ENCODE data around the gene RAB13. TPM values are rescaled to one million over a fixed set of nuclear protein-coding genes. Genes with fewer than 3 reads are reported as not detected.

Gene RAB13
- total and polyA plus RNA-seq, 2 of the 13 experiments (the other 11 are each of a cell fraction or from before 2014, with no cell fraction given): 15.9 to 24.7 TPM

DNA sequence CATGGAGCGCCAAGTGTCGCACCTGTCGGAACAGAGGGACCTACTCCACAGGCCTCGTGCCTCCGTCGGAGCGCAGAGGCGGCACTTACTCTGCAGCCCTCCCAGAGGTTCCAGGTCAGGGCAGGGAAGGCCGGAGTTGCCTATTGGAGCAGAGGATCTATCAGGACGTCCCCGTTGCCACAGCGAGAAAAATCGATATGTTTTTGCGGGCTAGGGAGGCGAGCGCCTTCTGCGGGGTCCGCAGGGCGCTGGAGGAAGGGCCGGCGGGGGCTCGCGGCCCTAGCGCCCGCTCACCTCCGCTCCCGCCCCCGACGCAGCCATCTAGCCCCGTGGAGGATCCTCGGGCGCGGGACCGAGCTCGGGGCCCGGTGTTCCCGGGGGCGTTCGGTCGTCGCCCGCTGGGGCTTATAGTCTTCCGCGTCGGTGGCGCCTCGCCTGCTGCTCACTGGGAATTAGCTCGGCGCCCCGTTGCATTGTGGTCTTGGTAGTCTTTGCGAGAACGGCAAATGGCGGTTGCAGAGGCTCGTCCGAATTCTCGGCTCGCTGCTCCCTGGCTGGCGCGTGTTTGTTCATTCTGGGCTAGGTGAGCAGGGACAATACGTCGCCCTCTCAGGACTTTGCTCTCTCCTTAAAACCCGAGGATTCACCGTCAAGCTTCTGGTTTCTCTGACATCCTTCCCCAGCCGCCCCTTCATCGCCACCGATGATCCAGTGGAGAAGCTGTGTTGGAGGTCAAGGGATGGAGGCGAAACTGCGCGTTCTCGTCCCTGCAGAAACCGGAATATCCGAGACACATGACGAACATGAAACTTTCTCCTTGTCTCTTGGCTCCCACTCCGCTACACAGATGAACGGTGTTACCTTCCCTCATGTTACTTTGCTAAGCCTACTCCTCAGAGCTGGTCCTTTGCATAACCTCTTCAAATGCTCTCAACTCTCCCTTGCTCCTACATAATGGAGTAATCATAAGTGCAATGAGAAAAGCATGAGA lies 8.6 kb downstream of the RAB13 start, which contains the start of gene JTB (continued):
- TF ChIP-seq, protein P1, sequence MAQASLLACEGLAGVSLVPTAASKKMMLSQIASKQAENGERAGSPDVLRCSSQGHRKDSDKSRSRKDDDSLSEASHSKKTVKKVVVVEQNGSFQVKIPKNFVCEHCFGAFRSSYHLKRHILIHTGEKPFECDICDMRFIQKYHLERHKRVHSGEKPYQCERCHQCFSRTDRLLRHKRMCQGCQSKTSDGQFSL (CRISPR knock-in tag; IDR thresholded peaks at IDR 0.05): peak; percentile 80; the same call in 1 of the 2 replicates
- TF ChIP-seq, protein P2, sequence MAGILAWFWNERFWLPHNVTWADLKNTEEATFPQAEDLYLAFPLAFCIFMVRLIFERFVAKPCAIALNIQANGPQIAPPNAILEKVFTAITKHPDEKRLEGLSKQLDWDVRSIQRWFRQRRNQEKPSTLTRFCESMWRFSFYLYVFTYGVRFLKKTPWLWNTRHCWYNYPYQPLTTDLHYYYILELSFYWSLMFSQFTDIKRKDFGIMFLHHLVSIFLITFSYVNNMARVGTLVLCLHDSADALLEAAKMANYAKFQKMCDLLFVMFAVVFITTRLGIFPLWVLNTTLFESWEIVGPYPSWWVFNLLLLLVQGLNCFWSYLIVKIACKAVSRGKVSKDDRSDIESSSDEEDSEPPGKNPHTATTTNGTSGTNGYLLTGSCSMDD (CRISPR knock-in tag; IDR thresholded peaks at IDR 0.05): no peak
- TF ChIP-seq ZNF460 (CRISPR knock-in tag; IDR thresholded peaks at IDR 0.05; ENCODE audit: borderline replicate concordance): no peak
- peak; percentile 95 for TF ChIP-seq CHCHD3 (CRISPR knock-in tag; IDR thresholded peaks at IDR 0.05)
- TF ChIP-seq NFE2L2 (IDR thresholded peaks at IDR 0.05; ENCODE audit: low read length): no peak
- TF ChIP-seq, protein P3, sequence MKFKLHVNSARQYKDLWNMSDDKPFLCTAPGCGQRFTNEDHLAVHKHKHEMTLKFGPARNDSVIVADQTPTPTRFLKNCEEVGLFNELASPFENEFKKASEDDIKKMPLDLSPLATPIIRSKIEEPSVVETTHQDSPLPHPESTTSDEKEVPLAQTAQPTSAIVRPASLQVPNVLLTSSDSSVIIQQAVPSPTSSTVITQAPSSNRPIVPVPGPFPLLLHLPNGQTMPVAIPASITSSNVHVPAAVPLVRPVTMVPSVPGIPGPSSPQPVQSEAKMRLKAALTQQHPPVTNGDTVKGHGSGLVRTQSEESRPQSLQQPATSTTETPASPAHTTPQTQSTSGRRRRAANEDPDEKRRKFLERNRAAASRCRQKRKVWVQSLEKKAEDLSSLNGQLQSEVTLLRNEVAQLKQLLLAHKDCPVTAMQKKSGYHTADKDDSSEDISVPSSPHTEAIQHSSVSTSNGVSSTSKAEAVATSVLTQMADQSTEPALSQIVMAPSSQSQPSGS (CRISPR knock-in tag; IDR thresholded peaks at IDR 0.05): no peak
- TF ChIP-seq NCOR1 (IDR thresholded peaks at IDR 0.05; ENCODE audit: borderline replicate concordance, low read length): peak; percentile 48; the same call in 1 of the 2 replicates
- no peak for TF ChIP-seq TEAD3 (CRISPR knock-in tag; optimal IDR thresholded peaks at IDR 0.05; ENCODE audit: borderline replicate concordance)
- no peak; the same call in 1 of the 2 replicates for TF ChIP-seq GZF1 (CRISPR knock-in tag; IDR thresholded peaks at IDR 0.05)
- TF ChIP-seq, protein P4, sequence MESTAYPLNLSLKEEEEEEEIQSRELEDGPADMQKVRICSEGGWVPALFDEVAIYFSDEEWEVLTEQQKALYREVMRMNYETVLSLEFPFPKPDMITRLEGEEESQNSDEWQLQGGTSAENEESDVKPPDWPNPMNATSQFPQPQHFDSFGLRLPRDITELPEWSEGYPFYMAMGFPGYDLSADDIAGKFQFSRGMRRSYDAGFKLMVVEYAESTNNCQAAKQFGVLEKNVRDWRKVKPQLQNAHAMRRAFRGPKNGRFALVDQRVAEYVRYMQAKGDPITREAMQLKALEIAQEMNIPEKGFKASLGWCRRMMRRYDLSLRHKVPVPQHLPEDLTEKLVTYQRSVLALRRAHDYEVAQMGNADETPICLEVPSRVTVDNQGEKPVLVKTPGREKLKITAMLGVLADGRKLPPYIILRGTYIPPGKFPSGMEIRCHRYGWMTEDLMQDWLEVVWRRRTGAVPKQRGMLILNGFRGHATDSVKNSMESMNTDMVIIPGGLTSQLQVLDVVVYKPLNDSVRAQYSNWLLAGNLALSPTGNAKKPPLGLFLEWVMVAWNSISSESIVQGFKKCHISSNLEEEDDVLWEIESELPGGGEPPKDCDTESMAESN (CRISPR knock-in tag; conservative IDR thresholded peaks at IDR 0.05): peak; percentile 87
- TF ChIP-seq ZNF441 (CRISPR knock-in tag; IDR thresholded peaks at IDR 0.05; ENCODE audit: borderline replicate concordance): 0 out of 2 replicates have a peak, but pooled peaks have one; percentile 35
- TF ChIP-seq MAFK (conservative IDR thresholded peaks at IDR 0.05 in 1 of 2, IDR thresholded peaks at IDR 0.05 in 1 of 2; ENCODE audit: low read length in 2 of 2): no peak
- TF ChIP-seq ZNF331 (CRISPR knock-in tag; IDR thresholded peaks at IDR 0.05): no peak
- TF ChIP-seq RARG (CRISPR knock-in tag; IDR thresholded peaks at IDR 0.05; ENCODE audit: low read depth): no peak
- TF ChIP-seq, protein P5, sequence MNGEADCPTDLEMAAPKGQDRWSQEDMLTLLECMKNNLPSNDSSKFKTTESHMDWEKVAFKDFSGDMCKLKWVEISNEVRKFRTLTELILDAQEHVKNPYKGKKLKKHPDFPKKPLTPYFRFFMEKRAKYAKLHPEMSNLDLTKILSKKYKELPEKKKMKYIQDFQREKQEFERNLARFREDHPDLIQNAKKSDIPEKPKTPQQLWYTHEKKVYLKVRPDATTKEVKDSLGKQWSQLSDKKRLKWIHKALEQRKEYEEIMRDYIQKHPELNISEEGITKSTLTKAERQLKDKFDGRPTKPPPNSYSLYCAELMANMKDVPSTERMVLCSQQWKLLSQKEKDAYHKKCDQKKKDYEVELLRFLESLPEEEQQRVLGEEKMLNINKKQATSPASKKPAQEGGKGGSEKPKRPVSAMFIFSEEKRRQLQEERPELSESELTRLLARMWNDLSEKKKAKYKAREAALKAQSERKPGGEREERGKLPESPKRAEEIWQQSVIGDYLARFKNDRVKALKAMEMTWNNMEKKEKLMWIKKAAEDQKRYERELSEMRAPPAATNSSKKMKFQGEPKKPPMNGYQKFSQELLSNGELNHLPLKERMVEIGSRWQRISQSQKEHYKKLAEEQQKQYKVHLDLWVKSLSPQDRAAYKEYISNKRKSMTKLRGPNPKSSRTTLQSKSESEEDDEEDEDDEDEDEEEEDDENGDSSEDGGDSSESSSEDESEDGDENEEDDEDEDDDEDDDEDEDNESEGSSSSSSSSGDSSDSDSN (CRISPR knock-in tag; IDR thresholded peaks at IDR 0.05): peak; percentile 86; the same call in 1 of the 2 replicates
- TF ChIP-seq ONECUT2 (CRISPR knock-in tag; IDR thresholded peaks at IDR 0.05): peak; percentile 99
- TF ChIP-seq GLI4 (CRISPR knock-in tag; IDR thresholded peaks at IDR 0.05; ENCODE audit: borderline replicate concordance): peak; percentile 86; the same call in 1 of the 2 replicates
- TF ChIP-seq NFKBIZ (CRISPR knock-in tag; IDR thresholded peaks at IDR 0.05): 0 out of 2 replicates have a peak, but pooled peaks have one; percentile 20
- TF ChIP-seq ZNF788 (CRISPR knock-in tag; IDR thresholded peaks at IDR 0.05; ENCODE audit: borderline replicate concordance): peak; percentile 59; the same call in 1 of the 2 replicates
- no peak for TF ChIP-seq ZNF761 (CRISPR knock-in tag; conservative IDR thresholded peaks at IDR 0.05)
- peak; percentile 31; the same call in 1 of the 2 replicates for TF ChIP-seq CEBPB (IDR thresholded peaks at IDR 0.05; ENCODE audit: borderline replicate concordance, low read depth, low read length)
- peak; percentile 1; the same call in 1 of the 2 replicates for TF ChIP-seq MEIS2 (CRISPR knock-in tag; IDR thresholded peaks at IDR 0.05)
